ENCODE results near the gene CASKIN2. TPM values are rescaled to one million over a fixed set of nuclear protein-coding genes. Genes with fewer than 3 reads are reported as not detected.

CASKIN2 gene
- total and polyA plus RNA-seq, 2 of the 4 experiments (the other 2 are of a cell fraction) = 2.9 to 6.9 TPM

- H2BK120ac ChIP-seq (ENCODE audit: low read depth, low read length) = no peak overlapping the region
- POLR2A ChIA-PET (ENCODE audit: unreplicated experiment) = no interaction called here
- intact Hi-C loops (cut with micrococcal nuclease) (no loop called here), in situ Hi-C loops (cut with MboI; ENCODE audit: low sequenced_read_pairs) (no loop called here), dilution Hi-C loops (cut with HindIII; ENCODE audit: low sequenced_read_pairs, unreplicated experiment) (no loop called here)
- no TSS peak for BruUV-seq (replicated peaks)
- H3K14ac ChIP-seq (replicated peaks; ENCODE audit: low read depth, low read length) = no peak overlapping the region
- H2BK20ac ChIP-seq (ENCODE audit: low read depth, low read length) = no peak overlapping the region
- no peak overlapping the region for H2AFZ ChIP-seq (replicated peaks; ENCODE audit: low read length, poor library complexity)
- no peak for TF ChIP-seq RCOR1 (IDR thresholded peaks at IDR 0.05; ENCODE audit: insufficient replicate concordance, low read length)
- TF ChIP-seq CTCF (conservative IDR thresholded peaks at IDR 0.05; ENCODE audit: low read depth, low read length) = no peak
- TF ChIP-seq SMC3 (IDR thresholded peaks at IDR 0.05; ENCODE audit: low read depth, low read length) = no peak
- no peak overlapping the region for H3K23ac ChIP-seq (ENCODE audit: low read depth, low read length)
- CTCF ChIA-PET = no interaction called here
- H3K27me3 ChIP-seq (ENCODE audit: control insufficient read depth, insufficient read depth, low read length) = no peaks in the 10 kb centered on the region
- peaks cover 24% of the 10 kb centered on the region for H4K20me1 ChIP-seq (ENCODE audit: insufficient read depth, low read length)
- H2BK15ac ChIP-seq (ENCODE audit: low read depth, low read length) = no peak overlapping the region
- H2BK5ac ChIP-seq (ENCODE audit: low read depth, low read length, poor library complexity, severe bottlenecking) = no peak overlapping the region
- H2AK5ac ChIP-seq (ENCODE audit: low read depth, low read length) = no peak overlapping the region
- H4K91ac ChIP-seq (ENCODE audit: insufficient read depth, low read depth, low read length) = no peak overlapping the region
- peaks cover 22% of the 10 kb centered on the region; the same call in 1 of the 2 replicates for H3K36me3 ChIP-seq (ENCODE audit: control insufficient read depth, insufficient read depth, low read length)
- 100% methylated on average over 1 of the region's 4 CpGs; no CpG with 5 or more reads in 1 of the 2 experiments for WGBS, 2 experiments (ENCODE audit: extremely low coverage in 2 of 2, insufficient read length in 1 of 2)
- ATAC-seq (ENCODE audit: low read depth) (no peak), DNase-seq (no peak)
- peaks cover 9% of the 10 kb centered on the region for H3K9me1 ChIP-seq (ENCODE audit: insufficient read depth, low read length)
- no peak overlapping the region for H3K4me2 ChIP-seq (ENCODE audit: low read depth, low read length)
- no peaks in the 10 kb centered on the region for H3K9me3 ChIP-seq (ENCODE audit: control insufficient read depth, insufficient read depth, low read length)
- no peak overlapping the region for H4K8ac ChIP-seq (ENCODE audit: low read depth in 2 of 2, low read length in 2 of 2)
- H3K9ac ChIP-seq (ENCODE audit: low read depth, low read length) = no peak overlapping the region
- H3K4me1 ChIP-seq (ENCODE audit: control insufficient read depth, insufficient read depth, low read length) = peaks cover 10% of the 10 kb centered on the region
- no peak overlapping the region for H3K56ac ChIP-seq (ENCODE audit: extremely low read depth, insufficient read depth, low read length)
- no peak overlapping the region for H3K4me3 ChIP-seq (ENCODE audit: insufficient read depth, low read depth, low read length)
- H3K79me1 ChIP-seq (ENCODE audit: low read depth in 1 of 2, low read length in 2 of 2) = peaks cover 22 to 46% of the 10 kb centered on the region in 2 experiments
- H3K4ac ChIP-seq (ENCODE audit: low read depth, low read length) = no peak overlapping the region
- no peak overlapping the region for H4K5ac ChIP-seq (ENCODE audit: low read depth, low read length)
- no peak overlapping the region for H2AK9ac ChIP-seq (replicated peaks; ENCODE audit: low read depth, low read length, poor library complexity)
- H3K18ac ChIP-seq (ENCODE audit: low read depth, low read length) = no peak overlapping the region
- H3K27ac ChIP-seq (ENCODE audit: insufficient read depth, low read length) = no peak overlapping the region
Observed at GRCh38 chr17:75472119-75472518, 43.2 kb downstream of the CASKIN2 start.

All from IMR-90 (cell line).